GM19238 (cell line): Measurements from ENCODE around the gene SRGAP2C.
"Not testable (repeated sequence)": the region's sequence is repeated elsewhere in the genome, so short reads cannot be mapped to it uniquely, and the experiment has no call there.

Source experiments
- DNase-seq: peaks from one replicate; pipeline ENCODE4 v3.0.0; 2011; ENCODE audit warnings: low spot score; ENCODE audit not compliant: insufficient read length

SRGAP2C gene

GRCh38 chr1:121226925-121227324 lies 42.1 kb downstream of the SRGAP2C start:
- not testable (repeated sequence) for DNase-seq

- not testable (repeated sequence) for DNase-seq
Measured at GRCh38 chr1:121227544-121228330, 43.0 kb downstream of the SRGAP2C start.

- not testable (repeated sequence) for DNase-seq
Measured at GRCh38 chr1:121230636-121231035, 45.9 kb downstream of the SRGAP2C start.

- not testable (repeated sequence) for DNase-seq
Measured at GRCh38 chr1:121232445-121233125, 47.8 kb downstream of the SRGAP2C start.

- DNase-seq, result not testable (repeated sequence)
Measured at GRCh38 chr1:121234090-121234759, 49.5 kb downstream of the SRGAP2C start.

- DNase-seq, result not testable (repeated sequence)
Measured at GRCh38 chr1:121238384-121238783, 53.6 kb downstream of the SRGAP2C start.

- not testable (repeated sequence) for DNase-seq
Measured at GRCh38 chr1:121243913-121244312, 59.1 kb downstream of the SRGAP2C start.

- DNase-seq, result not testable (repeated sequence)
Measured at GRCh38 chr1:121246399-121246798, 61.6 kb downstream of the SRGAP2C start.

GRCh38 chr1:121252656-121253055 lies 67.9 kb downstream of the SRGAP2C start:
- DNase-seq, result not testable (repeated sequence)

- DNase-seq, result not testable (repeated sequence)
Measured at GRCh38 chr1:121254618-121255017, 69.8 kb downstream of the SRGAP2C start.

- DNase-seq, result not testable (repeated sequence)
Measured at GRCh38 chr1:121257632-121258031, 72.9 kb downstream of the SRGAP2C start.

- DNase-seq, result not testable (repeated sequence)
Measured at GRCh38 chr1:121258134-121258533, 73.4 kb downstream of the SRGAP2C start.

- DNase-seq, result not testable (repeated sequence)
Measured at GRCh38 chr1:121260205-121260604, 75.4 kb downstream of the SRGAP2C start.

GRCh38 chr1:121262163-121262562 lies 77.4 kb downstream of the SRGAP2C start:
- DNase-seq, result not testable (repeated sequence)

GRCh38 chr1:121263789-121264244 lies 79.0 kb downstream of the SRGAP2C start:
- DNase-seq, result not testable (repeated sequence)

- not testable (repeated sequence) for DNase-seq
Measured at GRCh38 chr1:121267072-121267471, 82.3 kb downstream of the SRGAP2C start.

GRCh38 chr1:121269309-121269708 lies 84.5 kb downstream of the SRGAP2C start:
- not testable (repeated sequence) for DNase-seq

- not testable (repeated sequence) for DNase-seq
Measured at GRCh38 chr1:121269973-121270372, 85.2 kb downstream of the SRGAP2C start.

GRCh38 chr1:121271143-121271715 lies 86.5 kb downstream of the SRGAP2C start:
- not testable (repeated sequence) for DNase-seq

- not testable (repeated sequence) for DNase-seq
Measured at GRCh38 chr1:121275435-121275834, 90.7 kb downstream of the SRGAP2C start.

- not testable (repeated sequence) for DNase-seq
Measured at GRCh38 chr1:121278202-121278601, 93.4 kb downstream of the SRGAP2C start.
